Transverse colon (tissue), 3 donors: ENCODE results near the gene ZNF549.

ENCODE experiments used
- CTCF ChIP-seq, 5 experiments: fragments of 200-600 bp in 3 of 5; fragments of 450-650 bp in 2 of 5; sonication (generic) in 3 of 5; IDR thresholded peaks; 1 replicate in 2 of 5; 2 replicates in 3 of 5; pipeline ENCODE4 v1.5.1; 2016 to 2017; ENCODE audit warnings: antibody characterized with exemption in 5 of 5, inconsistent platforms in 3 of 5, mild to moderate bottlenecking in 2 of 5, moderate library complexity in 1 of 5
- POLR2A ChIP-seq: fragments of 450-650 bp; IDR thresholded peaks from one replicate; pipeline ENCODE4 v1.6.1; 2016; ENCODE audit warnings: antibody characterized with exemption, mild to moderate bottlenecking, moderate library complexity

DNA sequence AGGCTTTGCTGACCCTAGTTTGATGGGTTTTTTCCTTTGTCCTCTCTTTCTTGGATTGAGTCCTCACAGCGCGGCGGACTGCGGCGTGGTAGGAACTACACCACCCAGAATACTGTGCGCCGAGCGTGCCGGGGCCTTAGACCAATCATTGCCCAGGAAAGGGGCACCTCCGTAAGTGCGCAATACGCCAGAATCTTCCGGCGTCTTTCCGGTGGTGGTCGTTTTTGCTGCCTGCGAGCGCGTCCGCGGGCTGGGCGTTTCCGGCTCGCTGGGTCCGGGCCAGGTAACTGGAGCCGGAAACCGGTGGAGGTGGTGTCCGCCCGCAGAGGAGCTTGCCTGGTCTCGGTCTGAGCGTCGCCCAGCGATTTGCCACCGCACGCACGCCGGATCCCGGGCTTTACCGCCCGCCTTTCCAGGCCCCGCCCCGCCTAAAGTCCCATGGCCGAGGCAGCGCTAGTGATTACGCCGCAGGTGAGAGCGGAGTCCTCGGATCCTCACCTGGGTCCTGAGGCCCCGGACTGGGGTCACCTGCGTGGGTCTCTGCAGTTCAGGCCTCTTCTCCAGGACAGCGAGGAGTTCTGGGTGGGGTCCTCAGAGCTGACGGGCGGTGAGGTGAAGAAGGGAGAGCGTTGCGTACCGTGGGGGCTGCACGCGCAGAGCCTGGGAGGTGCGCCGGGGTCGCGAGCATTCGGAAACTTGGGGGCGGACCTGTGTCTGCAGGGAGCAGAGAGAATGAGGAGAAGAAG lies at the start of gene ZNF549:
- peak in 2 of 5 experiments; percentile 35 to 39 for TF ChIP-seq CTCF (IDR thresholded peaks at IDR 0.05)
- TF ChIP-seq POLR2A: no peak
